Endothelial cell of umbilical vein (primary cell): Measurements from ENCODE around the gene MEN1. TPM values are rescaled to one million over a fixed set of nuclear protein-coding genes. Genes with fewer than 3 reads are reported as not detected.

Experiments
- BruUV-seq: library from RNA; stranded (reverse); fragments of 400-500 nt; replicated peaks from 2 replicates; lab custom pipeline; 2021; lab: Mats Ljungman, UMichigan
- CTCF ChIA-PET: fragments of 300-600, 350-600 bp; sonication (Branson Sonifier 250); formaldehyde crosslinking; loops from one replicate; lab custom pipeline; 2021; ENCODE audit warnings: antibody characterized with exemption, inconsistent platforms; lab: Charles Lee
- POLR2A ChIA-PET: fragments of 300-600, 350-600 bp; sonication (Branson Sonifier 250); formaldehyde crosslinking; loops from one replicate; lab custom pipeline; 2021; ENCODE audit warnings: antibody characterized with exemption, inconsistent platforms; lab: Charles Lee
- DNase-seq: peaks from one replicate; pipeline ENCODE4 v3.0.0-alpha.2; 2011; ENCODE audit warnings: low read depth, low spot score
- FAIRE-seq: peaks from 2 replicates; lab custom pipeline; 2011; peaks lifted over from hg19 to GRCh38; lab: Jason Lieb, UNC
- H2AFZ ChIP-seq: 2 replicates; pipeline ENCODE4 v1.6.0; 2012; ENCODE audit warnings: low read depth, low read length, control low read depth, inconsistent platforms
- H3K27ac ChIP-seq: 2 replicates; pipeline ENCODE4 v1.5.1; 2011; ENCODE audit warnings: low read depth, mild to moderate bottlenecking, control low read depth, low read length, moderate library complexity; ENCODE audit not compliant: insufficient read depth
- H3K27me3 ChIP-seq, 2 experiments: 2 replicates each; pipeline versions ENCODE4 v1.6.0 to v1.6.1; 2011; ENCODE audit warnings: low read length in 2 of 2, mixed read lengths in 1 of 2; ENCODE audit not compliant: control insufficient read depth in 2 of 2, insufficient read depth in 2 of 2
- H3K36me3 ChIP-seq, 2 experiments: 2 replicates in 1 of 2; 3 replicates in 1 of 2; pipeline ENCODE4 v1.5.1; 2011; ENCODE audit warnings: low read length in 2 of 2, mild to moderate bottlenecking in 1 of 2, moderate library complexity in 1 of 2; ENCODE audit not compliant: control insufficient read depth in 2 of 2, insufficient read depth in 2 of 2; ENCODE audit errors: extremely low read depth in 1 of 2
- H3K4me1 ChIP-seq: 3 replicates; pipeline ENCODE4 v1.5.1; 2011; ENCODE audit warnings: mild to moderate bottlenecking, low read length; ENCODE audit not compliant: control insufficient read depth, insufficient read depth; ENCODE audit errors: extremely low read depth
- H3K4me2 ChIP-seq: 2 replicates; pipeline ENCODE4 v1.6.1; 2011; ENCODE audit warnings: low read length, control low read depth, mixed read lengths; ENCODE audit not compliant: insufficient read depth
- H3K4me3 ChIP-seq, 3 experiments: fragments of 200-600 bp in 1 of 3; sonication (generic), shearing (Covaris generic) in 1 of 3; replicated peaks in 1 of 3; 2 replicates each; pipeline ENCODE4 v1.5.1; 2011 to 2016; ENCODE audit warnings: control low read depth in 3 of 3, low read length in 3 of 3, mild to moderate bottlenecking in 2 of 3, inconsistent platforms in 1 of 3, low read depth in 1 of 3, moderate library complexity in 1 of 3; ENCODE audit not compliant: insufficient read depth in 1 of 3
- H3K79me2 ChIP-seq: 2 replicates; pipeline ENCODE4 v1.6.0; 2012; ENCODE audit warnings: low read length, inconsistent platforms; ENCODE audit not compliant: control insufficient read depth, insufficient read depth
- H3K9ac ChIP-seq: replicated peaks from 2 replicates; pipeline ENCODE3; 2011; ENCODE audit warnings: low read length, control low read depth; ENCODE audit not compliant: insufficient read depth; ENCODE audit errors: extremely low read depth
- H3K9me1 ChIP-seq: replicated peaks from 3 replicates; pipeline ENCODE4 v1.6.0; 2011; ENCODE audit warnings: mild to moderate bottlenecking, low read length; ENCODE audit not compliant: control insufficient read depth, insufficient read depth; ENCODE audit errors: extremely low read depth
- H3K9me3 ChIP-seq: replicated peaks from 2 replicates; pipeline ENCODE4 v1.5.1; 2012; ENCODE audit warnings: low read length, inconsistent platforms; ENCODE audit not compliant: control insufficient read depth, insufficient read depth
- H4K20me1 ChIP-seq: replicated peaks from 2 replicates; pipeline ENCODE3; 2011; ENCODE audit warnings: mild to moderate bottlenecking, low read length; ENCODE audit not compliant: control insufficient read depth, insufficient read depth; ENCODE audit errors: extremely low read depth
- EZH2 ChIP-seq: IDR thresholded peaks from 2 replicates; pipeline ENCODE4 v1.6.1; 2012; ENCODE audit warnings: borderline replicate concordance, low read depth, mild to moderate bottlenecking, moderate library complexity, low read length, inconsistent platforms; ENCODE audit not compliant: severe bottlenecking
- FOS ChIP-seq: IDR thresholded peaks from 2 replicates; pipeline ENCODE4 v1.6.1; 2011; ENCODE audit warnings: mild to moderate bottlenecking, low read length, moderate library complexity, borderline replicate concordance; ENCODE audit not compliant: insufficient read depth
- GATA2 ChIP-seq: IDR thresholded peaks from 2 replicates; pipeline ENCODE4 v1.7.0; 2011; ENCODE audit warnings: low read depth, mild to moderate bottlenecking, moderate library complexity, mixed read lengths, low read length; ENCODE audit not compliant: insufficient read length, insufficient read depth
- JUN ChIP-seq: IDR thresholded peaks from 2 replicates; pipeline ENCODE4 v1.6.1; 2011; ENCODE audit warnings: borderline replicate concordance, low read depth; ENCODE audit not compliant: insufficient read length, insufficient read depth
- MYC ChIP-seq: IDR thresholded peaks from one replicate; pipeline ENCODE4 v1.6.1; 2011; ENCODE audit warnings: mild to moderate bottlenecking, low read depth, low read length
- POLR2A ChIP-seq: IDR thresholded peaks from 2 replicates; pipeline ENCODE4 v1.6.1; 2012; ENCODE audit warnings: low read depth, mild to moderate bottlenecking, control low read depth, low read length
- POLR2AphosphoS5 ChIP-seq: IDR thresholded peaks from 2 replicates; pipeline ENCODE4 v1.6.1; 2012; ENCODE audit warnings: low read depth, mild to moderate bottlenecking, control low read depth, low read length, moderate library complexity; ENCODE audit not compliant: insufficient read depth
- dilution Hi-C: fragments of 300-500 bp; cut with MboI; formaldehyde crosslinking; loops from one replicate; pipeline ENCODE4 v1.15.0; 2019; ENCODE audit warnings: low sequenced_read_pairs; ENCODE audit not compliant: extremely low pct_ligation_motif_present
- intact Hi-C: fragments of 100-400 bp; cut with micrococcal nuclease; formaldehyde crosslinking; loops from one replicate; pipeline ENCODE4 v1.10.0; 2022
- polyA plus RNA-seq, 4 experiments: library from polyadenylated mRNA; depleted of rRNA in 3 of 4; stranded (reverse) in 3 of 4; unstranded in 1 of 4; fragments of >200 nt; gene quantifications; 2 replicates each; pipeline versions ENCODE4 v1.2.1 to v1.2.3, GENCODE V29; 2011 to 2012; ENCODE audit warnings: missing spikeins in 1 of 4
- total RNA-seq: library from RNA; stranded (reverse); gene quantifications from 2 replicates; pipeline ENCODE4 v1.2.3, GENCODE V29; 2021
- TF ChIP-seq, protein P1 (sequence below): IDR thresholded peaks from 2 replicates; pipeline ENCODE4 v1.6.1; 2011; ENCODE audit not compliant: insufficient read depth, insufficient read length
- TF ChIP-seq, protein P2 (sequence below), 2 donors: IDR thresholded peaks; 1 replicate in 1 of 2; 2 replicates in 1 of 2; pipeline ENCODE4 v1.5.1; 2011; ENCODE audit warnings: low read length in 2 of 2, mild to moderate bottlenecking in 2 of 2, moderate library complexity in 2 of 2, control low read depth in 1 of 2, inconsistent platforms in 1 of 2, low read depth in 1 of 2; ENCODE audit not compliant: insufficient read depth in 1 of 2; ENCODE audit errors: extremely low read depth in 1 of 2

Gene MEN1
- total and polyA plus RNA-seq, 2 donors (not counting 3 experiments of a cell fraction or from before 2014, with no cell fraction given) = 41.1 to 43.1 TPM

DNA sequence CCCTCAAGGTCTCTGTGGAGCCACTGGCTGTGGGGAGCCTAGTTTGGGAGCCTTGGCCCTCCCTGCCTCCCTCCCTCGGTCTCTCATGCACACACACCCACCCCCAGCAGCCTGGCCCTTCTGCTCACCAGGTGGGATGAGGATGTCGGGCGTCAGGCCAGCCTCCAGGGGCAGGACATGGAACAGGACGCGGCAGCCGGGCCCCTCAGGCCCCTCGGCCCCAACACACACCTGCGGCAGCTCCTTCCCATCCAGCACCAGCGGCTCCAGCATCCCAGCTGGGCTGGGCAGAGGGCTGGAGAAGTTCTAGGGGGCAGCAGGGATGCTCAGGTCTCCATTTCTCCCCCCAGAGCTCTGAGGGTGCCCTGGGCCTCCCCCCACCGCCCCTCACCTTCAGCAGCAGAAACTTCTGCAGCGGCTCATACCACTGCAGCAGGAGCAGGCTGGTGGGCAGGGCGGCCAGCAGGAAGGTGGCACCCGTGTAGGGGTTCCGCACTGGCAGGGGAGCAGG is 18.5 kb downstream of the MEN1 start:
- Histone ChIP-seq H3K36me3 (peaks cover 3 to 23% of the 10 kb centered on the region in 2 experiments), H3K4me1 (no peaks in the 10 kb centered on the region), H3K9me3 (no peaks in the 10 kb centered on the region), H3K9ac (no peak overlapping the region), H3K9me1 (no peaks in the 10 kb centered on the region), H3K27ac (no peak overlapping the region), H4K20me1 (no peaks in the 10 kb centered on the region), H3K27me3 (no peaks in the 10 kb centered on the region), H3K79me2 (no peaks in the 10 kb centered on the region), H3K4me2 (no peak overlapping the region), H2AFZ (no peak overlapping the region), H3K4me3 (no peak overlapping the region)
- FAIRE-seq (no peak), DNase-seq (no peak)
- CTCF ChIA-PET = interaction anchor here (1.4 to 1.7 kb wide), 2 partner anchors 11 to 13 kb away, joined by 3 read pairs; partner anchors contain the start of genes MAP4K2 and SF1
- TF ChIP-seq POLR2AphosphoS5 (no peak), MYC (no peak)
- POLR2A ChIA-PET = no interaction called here
- BruUV-seq = no TSS peak
- dilution Hi-C loops (no loop called here), intact Hi-C loops (no loop called here)

DNA sequence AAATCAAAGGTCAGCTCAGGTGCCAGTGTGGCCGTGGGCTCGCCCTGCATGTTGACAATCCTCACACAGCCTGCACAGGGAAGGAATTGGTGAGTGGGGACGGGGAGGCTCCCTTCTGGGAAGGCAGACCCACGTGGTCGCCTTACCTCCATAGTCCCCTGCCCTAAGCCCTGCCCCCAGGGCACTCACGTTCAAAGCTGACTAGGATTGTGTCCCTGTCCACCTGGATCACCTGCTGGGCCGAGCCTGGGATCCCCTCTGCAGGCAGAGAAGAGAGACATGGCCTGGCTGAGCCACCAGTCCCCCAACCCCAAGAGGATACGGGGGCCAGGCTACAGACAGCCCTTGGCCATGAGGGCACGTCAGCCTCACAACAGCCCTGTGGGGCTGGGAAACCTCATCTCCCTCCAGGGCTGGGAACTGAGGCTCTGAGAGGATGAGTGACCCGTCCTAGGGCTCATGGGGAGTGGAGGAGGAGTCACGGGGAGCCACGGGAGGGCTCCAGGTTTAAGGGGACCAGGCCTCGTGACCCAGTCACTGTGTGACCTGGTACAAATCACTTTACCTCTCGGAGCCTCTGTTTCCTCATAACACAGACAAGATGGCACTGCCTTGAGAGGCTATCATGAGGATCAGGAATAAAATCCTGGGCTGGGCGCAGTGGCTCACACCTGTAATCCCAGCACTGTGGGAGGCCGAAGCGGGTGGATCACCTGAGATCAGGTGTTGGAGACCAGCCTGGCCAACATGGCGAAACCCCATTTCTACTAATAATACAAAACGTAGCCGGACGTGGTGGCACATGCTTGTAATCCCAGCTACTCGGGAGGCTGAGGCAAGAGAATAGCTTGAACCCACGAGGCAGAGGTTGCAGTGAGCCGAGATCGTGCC is 19.9 kb downstream of the MEN1 start:
- POLR2A ChIA-PET = no interaction called here
- intact Hi-C loops = no loop called here
- TF ChIP-seq POLR2A (no peak), MYC (no peak), EZH2 (no peak), POLR2AphosphoS5 (no peak), JUN (no peak), FOS (no peak), GATA2 (no peak)
- TF ChIP-seq, protein P1, sequence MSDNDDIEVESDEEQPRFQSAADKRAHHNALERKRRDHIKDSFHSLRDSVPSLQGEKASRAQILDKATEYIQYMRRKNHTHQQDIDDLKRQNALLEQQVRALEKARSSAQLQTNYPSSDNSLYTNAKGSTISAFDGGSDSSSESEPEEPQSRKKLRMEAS = no peak
- TF ChIP-seq, protein P2, sequence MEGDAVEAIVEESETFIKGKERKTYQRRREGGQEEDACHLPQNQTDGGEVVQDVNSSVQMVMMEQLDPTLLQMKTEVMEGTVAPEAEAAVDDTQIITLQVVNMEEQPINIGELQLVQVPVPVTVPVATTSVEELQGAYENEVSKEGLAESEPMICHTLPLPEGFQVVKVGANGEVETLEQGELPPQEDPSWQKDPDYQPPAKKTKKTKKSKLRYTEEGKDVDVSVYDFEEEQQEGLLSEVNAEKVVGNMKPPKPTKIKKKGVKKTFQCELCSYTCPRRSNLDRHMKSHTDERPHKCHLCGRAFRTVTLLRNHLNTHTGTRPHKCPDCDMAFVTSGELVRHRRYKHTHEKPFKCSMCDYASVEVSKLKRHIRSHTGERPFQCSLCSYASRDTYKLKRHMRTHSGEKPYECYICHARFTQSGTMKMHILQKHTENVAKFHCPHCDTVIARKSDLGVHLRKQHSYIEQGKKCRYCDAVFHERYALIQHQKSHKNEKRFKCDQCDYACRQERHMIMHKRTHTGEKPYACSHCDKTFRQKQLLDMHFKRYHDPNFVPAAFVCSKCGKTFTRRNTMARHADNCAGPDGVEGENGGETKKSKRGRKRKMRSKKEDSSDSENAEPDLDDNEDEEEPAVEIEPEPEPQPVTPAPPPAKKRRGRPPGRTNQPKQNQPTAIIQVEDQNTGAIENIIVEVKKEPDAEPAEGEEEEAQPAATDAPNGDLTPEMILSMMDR (IDR thresholded peaks at IDR 0.05; ENCODE audit: extremely low read depth in 1 of 2, insufficient read depth in 1 of 2, low read depth in 1 of 2, low read length in 2 of 2) = no peak

More for the DNA sequence above, 19.9 kb downstream of the MEN1 start:
- H3K9ac ChIP-seq = no peak overlapping the region
- H3K36me3 ChIP-seq = peaks cover 3 to 14% of the 10 kb centered on the region in 2 experiments
- H3K27me3 ChIP-seq = no peaks in the 10 kb centered on the region
- CTCF ChIA-PET = interaction anchor here (1.7 kb wide), 1 partner anchor 12 kb away, joined by 3 read pairs; the partner anchor contains the start of gene SF1
- no peaks in the 10 kb centered on the region for H3K79me2 ChIP-seq
- FAIRE-seq (no peak), DNase-seq (no peak)
- H3K4me3 ChIP-seq = no peak overlapping the region
- H3K4me1 ChIP-seq = no peaks in the 10 kb centered on the region
- no peak overlapping the region for H3K4me2 ChIP-seq
- H3K9me3 ChIP-seq = no peaks in the 10 kb centered on the region
- H2AFZ ChIP-seq = no peak overlapping the region
- dilution Hi-C loops = no loop called here
- no TSS peak for BruUV-seq
- H4K20me1 ChIP-seq = no peaks in the 10 kb centered on the region
- H3K27ac ChIP-seq = no peak overlapping the region
- H3K9me1 ChIP-seq = no peaks in the 10 kb centered on the region
